ENCODE results near the gene MAVS. TPM values are rescaled to one million over a fixed set of nuclear protein-coding genes. Genes with fewer than 3 reads are reported as not detected.
"Not testable (repeated sequence)": the region's sequence is repeated elsewhere in the genome, so short reads cannot be mapped to it uniquely, and the experiment has no call there.

Gene MAVS
- polyA plus RNA-seq, 3 donors: 25.7 to 39.2 (median 33.5) TPM

DNA sequence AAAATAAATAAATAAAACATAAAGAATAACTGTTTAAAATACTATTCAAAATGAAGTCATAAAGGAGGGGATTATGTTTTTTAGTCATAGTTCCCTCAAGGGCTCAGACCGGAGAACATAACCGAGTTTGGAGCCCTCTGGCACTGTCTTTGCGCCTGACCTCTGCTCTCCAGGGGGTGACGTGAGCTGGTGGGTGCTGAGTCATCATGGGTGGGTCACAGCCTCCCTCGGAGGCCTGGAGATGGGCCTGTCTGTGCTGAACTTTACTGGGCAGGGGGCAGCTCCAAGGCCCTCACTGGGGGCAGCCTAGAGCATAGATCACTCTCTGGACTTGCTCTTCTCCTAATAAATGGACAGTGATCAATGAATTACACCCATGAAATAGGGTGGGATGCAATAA, 3.1 kb upstream of the MAVS start:
- DNase-seq: no peak

GRCh38 chr20:3843990-3844619, 2.5 kb upstream of the MAVS start:
- not testable (repeated sequence) for DNase-seq

DNA sequence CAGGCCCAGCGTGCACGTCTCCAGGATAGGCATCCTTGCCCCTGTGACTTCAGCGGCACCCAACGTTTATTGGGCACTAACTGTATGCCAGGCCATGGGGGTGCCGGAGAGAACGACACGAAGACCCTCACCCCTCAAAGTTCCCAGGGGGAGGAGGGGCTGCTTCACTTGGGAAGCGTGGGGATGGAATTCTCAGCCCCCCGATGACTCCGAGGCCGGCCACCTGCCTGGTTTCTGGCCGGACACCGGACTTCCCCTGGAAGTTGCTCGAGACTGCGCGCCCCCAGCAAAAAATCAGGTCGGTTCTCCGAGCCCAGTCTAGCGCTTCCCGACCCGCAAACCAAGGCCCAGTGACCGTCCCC, 275 bp upstream of the MAVS start:
- peak; percentile 29 for DNase-seq

- DNase-seq: no peak
Observed at GRCh38 chr20:3847429-3847940, 851 bp downstream of the MAVS start.

- no peak for DNase-seq
Observed at GRCh38 chr20:3848565-3848964, 1.9 kb downstream of the MAVS start.

GRCh38 chr20:3854462-3854871, 7.8 kb downstream of the MAVS start:
- no peak for DNase-seq

DNA sequence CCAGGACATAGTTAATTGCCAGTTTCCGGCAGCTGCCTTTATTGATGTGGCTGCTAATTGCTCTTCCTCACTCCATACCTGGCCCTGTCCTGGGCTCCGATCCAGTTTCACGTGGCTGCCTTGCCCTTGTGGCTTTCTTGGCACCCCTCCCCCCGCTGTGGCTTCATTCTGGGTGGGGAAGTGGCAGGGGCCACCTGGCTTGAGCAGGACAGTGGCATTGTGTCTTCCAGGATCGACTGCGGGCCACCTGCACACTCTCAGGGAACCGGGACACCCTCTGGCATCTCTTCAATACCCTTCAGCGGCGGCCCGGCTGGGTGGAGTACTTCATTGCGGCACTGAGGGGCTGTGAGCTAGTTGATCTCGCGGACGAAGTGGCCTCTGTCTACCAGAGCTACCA, 10.8 kb downstream of the MAVS start:
- DNase-seq: no peak

- no peak for DNase-seq
Observed at GRCh38 chr20:3858689-3859088, 12.1 kb downstream of the MAVS start.

GRCh38 chr20:3861191-3861590, 14.6 kb downstream of the MAVS start:
- no peak for DNase-seq

DNA sequence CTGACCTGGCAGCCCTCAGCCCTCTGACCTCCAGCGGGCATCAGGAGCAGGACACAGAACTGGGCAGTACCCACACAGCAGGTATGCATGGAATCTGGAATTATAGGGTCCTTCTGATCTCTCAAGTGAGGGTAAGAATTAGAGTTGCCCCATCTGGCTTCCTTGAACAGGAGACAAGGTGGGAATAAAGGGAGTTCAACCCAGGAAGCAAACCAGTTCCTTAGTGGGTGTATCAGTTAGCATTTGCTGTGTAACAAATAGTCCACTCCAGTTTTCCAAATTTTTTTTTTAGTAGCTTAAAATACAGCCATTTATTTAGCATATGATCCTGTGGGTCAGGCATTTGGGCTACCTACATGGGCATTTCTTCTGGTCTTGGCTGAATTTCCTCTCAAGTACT, 15.7 kb downstream of the MAVS start:
- no peak for DNase-seq

GRCh38 chr20:3863317-3863716, 16.7 kb downstream of the MAVS start:
- DNase-seq: no peak

- DNase-seq: no peak
Observed at GRCh38 chr20:3864518-3864917, 17.9 kb downstream of the MAVS start.

DNA sequence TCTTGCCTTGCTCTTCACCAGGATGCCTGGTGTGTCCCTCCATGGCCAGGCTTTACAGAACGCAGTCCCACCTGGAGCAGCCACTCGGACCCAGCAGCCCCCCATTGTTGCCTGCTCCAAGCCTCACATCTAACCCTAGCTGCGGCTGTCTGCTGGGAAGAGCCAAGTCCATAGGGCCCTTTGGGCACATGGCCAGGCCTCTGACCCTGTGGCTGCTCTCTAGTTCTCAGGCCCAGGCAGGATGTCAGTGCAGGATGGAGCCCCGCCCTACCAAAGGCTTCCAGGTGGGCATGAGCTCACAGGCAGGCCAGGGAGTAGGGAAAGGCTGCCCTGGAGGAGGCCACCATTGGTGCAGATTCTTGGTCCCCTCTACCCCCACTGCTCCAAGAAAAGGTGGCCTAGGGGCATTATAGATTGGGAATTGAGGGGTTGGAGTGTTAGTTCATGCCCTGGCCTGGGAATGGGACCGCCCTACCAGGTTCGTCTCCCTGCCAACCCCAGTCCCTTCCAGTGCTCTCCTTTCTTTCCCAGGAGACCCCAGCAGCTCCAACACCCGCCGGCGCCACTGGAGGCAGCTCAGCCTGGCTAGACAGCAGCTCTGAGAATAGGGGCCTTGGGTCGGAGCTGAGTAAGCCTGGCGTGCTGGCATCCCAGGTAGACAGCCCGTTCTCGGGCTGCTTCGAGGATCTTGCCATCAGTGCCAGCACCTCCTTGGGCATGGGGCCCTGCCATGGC, 18.7 kb downstream of the MAVS start:
- no peak for DNase-seq

GRCh38 chr20:3865887-3866407, 19.3 kb downstream of the MAVS start:
- DNase-seq: no peak

- DNase-seq: no peak
Observed at GRCh38 chr20:3866464-3866863, 19.8 kb downstream of the MAVS start.

DNA sequence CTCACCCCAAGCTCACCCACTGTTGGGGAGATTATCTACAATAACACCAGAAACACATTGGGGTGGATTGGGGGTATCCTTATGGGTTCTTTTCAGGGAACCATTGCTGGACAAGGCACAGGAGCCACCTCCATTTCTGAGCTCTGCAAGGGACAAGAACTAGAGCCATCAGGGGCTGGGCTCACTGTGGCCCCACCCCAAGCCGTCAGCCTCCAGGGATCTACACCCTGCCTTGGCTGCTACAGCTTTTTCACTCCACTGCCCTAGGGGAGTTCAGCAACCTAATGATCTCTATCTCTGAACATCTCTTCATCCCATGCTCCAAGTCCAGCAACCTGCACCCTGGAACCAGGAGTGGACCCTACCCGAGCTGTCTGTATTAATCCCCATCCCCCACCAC, 21.2 kb downstream of the MAVS start:
- no peak for DNase-seq

DNA sequence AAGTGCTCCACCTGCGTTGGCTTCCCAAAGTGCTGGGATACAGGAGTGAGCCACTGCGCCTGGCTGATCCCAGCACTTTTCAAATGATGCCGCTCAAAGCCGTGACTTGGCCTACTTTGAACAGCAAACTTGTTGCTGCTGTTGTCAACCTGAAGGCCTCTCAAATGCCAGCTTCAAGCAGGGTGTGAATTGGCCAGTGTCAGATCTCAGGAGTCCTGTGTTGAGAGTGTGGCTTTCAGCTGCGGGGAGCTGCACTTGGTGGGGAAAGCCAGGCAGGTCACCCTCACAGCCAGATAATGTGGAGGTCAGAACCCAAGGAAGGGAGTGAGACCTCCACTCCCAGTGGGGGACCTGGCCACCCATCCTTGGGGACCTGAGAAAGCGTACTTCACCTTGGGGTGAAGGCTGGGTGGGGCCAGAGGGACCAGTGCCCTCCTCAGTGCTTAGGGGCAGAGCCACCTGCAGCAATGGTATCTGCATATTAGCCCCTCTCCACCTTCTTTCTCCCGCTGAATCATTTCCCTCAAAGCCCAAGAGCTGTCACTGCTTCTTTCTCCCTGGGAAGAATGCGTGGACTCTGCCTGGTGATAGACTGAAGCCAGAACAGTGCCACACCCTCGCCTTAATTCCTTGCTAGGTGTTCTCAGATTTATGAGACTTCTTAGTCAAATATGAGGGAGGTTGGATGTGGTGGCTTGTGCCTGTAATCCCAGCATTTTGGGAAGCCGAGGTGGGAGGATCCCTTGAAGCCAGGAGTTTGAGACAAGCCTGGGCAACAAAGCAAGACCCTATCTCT, 23.4 kb downstream of the MAVS start:
- no peak for DNase-seq

DNA sequence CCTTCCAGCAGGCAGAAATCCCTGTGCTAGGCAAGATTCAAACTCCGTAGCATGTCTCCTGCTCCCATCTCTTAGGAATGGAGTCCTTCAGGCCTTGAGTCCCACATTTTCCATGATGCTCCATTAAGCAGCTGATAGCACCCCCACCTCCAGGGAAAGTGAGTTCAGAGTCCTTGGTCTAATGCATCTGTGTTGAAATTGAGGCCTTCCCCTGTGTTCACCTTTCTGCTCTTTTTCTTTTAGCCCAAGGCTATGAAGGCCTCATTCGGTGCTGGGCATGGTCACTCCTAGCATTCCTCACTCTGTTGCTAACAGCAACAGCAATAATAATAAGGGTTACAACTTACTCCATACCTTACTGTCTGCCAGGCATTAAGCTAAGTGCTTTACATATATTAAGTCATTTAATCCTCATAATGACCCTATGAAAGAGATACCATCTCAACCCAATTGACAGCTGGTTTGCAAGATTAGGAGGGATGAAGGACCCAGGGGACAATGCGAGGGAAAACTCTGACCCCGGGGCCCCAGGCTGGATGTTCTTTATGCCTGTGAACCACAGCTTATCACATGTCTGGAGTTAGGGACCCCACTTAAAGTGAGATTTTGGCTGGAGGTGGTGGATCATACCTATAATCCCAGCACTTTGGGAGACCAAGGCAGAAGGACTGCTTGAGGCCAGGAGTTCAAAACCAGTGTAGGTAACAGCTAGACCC, 25.1 kb downstream of the MAVS start:
- DNase-seq: no peak

GRCh38 chr20:3873507-3873906, 26.9 kb downstream of the MAVS start:
- DNase-seq: no peak

GRCh38 chr20:3874194-3874844, 27.7 kb downstream of the MAVS start:
- DNase-seq: no peak

- no peak for DNase-seq
Observed at GRCh38 chr20:3875378-3875974, 28.8 kb downstream of the MAVS start.

Measured in renal pelvis (tissue), 4 donors.